ENCODE data around the gene SH3PXD2A.

SH3PXD2A gene

GRCh38 chr10:103718247-103718620 is 137.1 kb downstream of the SH3PXD2A start:
- no peak for DNase-seq

GRCh38 chr10:103717341-103718246 is 137.8 kb downstream of the SH3PXD2A start:
- no peak for DNase-seq

DNA sequence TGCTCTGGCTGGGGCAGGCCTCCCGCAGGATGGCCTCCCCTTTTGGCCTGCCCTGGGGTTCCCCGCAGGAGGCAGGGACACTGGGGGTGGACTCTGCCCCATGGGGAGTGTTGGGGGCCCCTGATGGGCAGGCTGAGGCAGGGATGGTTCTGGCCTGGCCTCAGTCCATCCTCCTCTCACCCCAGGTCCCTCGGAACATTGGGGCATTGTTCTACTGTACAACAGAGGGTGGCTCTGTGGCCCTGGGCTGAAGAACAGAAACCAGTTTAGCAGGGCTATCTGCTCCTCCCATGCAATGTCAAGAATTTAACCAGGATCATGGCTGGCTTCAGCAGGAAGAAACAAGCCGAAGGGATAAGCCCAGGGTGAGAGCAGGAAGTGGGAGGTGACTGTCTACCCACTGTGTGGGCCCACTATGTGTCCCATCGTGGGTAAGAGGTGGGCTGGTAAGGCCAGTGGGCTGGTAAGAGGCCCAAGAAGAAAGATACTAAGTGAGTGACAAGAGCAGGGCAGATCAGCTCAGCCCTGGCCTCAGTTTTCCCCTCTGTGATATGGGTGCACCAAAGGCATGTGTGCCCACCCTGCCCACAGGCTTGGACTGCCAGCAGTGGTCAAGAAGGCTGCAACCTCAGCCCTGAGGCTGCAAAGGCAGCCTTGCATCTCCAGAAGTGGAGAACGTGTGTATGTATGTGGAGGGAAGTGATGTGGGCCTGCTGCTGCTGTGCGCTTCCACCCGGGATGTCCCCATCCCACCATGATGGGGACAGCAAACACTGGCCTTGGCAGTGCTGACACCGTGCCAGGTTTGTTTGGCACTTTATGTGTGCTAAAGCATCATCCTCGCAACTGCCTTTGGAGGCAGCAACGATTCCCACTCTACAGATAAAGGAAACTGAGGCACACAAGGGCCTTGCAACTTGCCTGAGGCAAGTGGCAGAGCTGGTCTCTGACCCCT is 138.9 kb downstream of the SH3PXD2A start:
- no peak for DNase-seq

DNA sequence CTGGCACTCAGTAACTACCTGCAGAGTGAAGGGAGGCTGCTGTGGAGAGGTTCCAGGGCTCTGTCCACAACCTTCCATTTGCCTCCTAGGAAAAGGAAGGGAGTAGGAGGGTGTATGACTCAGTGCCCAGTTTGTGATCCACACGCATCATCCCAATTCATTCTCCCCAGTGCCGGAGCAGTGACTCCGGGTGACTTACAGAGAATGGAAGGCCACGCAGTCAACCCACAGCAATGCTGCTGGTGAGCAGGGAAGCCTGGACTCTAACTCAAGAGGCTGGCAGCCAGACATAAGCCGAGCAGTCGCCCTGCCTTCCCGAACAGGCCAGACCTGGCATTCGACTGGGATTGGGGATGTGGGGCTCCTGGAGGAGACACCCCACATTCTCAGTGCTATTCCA is 139.9 kb downstream of the SH3PXD2A start:
- no peak for DNase-seq

DNA sequence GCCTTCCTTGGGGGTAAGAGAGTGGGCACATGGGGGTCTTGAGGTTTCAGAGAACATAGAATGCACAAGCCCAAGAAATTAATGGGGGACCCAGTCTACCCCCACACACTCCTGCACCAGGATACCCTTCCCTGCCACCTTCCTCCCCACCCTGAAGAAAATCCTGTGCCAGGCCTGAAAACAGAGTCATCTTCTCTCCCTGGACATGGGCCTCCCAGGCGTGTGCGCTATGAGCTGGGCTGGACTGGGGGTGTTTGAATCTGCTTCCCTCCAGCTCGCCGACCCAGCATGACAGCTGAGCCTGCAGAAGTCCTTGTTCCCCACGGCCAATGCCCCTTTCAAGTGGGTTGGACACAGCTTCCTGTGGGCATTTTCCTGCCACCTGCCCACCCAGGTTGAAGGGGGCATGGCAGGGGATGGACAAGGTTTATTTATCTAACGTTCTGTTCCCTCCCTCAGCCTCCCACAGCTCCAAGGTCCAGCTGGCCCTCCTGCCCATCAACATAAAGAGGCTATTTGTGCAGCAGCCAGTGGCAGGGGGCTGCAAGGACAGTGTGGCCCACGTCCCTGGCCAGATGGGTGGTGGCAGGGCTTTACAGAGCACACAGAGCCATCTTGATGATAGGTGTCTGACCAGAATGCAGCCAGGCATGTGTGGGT is 141.0 kb downstream of the SH3PXD2A start:
- no peak for DNase-seq

GRCh38 chr10:103713676-103714075 is 141.7 kb downstream of the SH3PXD2A start:
- no peak for DNase-seq

DNA sequence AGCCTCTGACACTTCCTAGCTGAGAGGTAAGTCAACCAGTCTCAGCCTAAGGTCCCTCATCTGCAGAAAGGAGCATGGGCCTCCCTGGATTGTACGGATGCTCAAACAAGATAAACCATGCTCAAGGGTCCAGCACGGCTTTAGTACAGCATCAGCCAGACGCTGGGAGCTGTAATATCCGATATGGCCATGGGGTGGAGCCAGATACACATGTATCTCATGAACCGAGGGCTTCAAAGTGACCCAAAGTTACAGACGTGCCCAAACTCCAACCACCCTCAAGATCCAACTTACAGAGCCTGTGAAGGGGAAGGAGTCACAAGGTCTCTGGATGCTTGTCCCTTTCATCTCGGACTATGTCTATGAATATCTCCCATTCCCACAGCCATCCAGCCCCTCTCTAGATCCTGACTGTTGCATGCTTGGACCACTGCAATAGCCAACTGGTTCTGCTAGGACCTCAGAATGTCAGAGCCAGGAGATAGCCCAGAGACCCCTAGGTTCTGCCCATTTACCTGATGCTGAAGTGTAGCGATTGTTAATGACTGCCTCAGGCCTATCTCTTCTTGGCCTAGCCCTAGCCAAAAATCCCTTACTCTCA is 142.4 kb downstream of the SH3PXD2A start:
- DNase-seq: peak; percentile 66 to 86

DNA sequence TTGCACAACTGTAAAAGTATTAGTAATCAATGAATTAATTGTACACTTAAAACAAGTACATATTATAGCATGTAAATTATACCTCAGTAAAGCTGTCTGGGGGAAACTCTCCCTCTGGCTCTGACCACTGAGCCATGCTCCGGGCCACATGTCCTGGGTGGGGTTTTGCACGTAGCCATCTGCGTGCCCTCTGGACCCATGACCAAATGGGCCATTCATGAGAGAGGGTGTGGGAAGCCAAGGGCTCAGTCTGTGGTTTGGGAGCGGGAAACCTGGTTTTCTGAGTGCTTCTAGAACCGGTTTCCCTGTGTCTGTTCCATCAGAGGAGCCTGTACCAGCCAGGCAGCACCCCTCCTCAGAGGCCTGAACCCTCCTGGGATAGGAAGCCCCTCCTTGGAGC is 143.2 kb downstream of the SH3PXD2A start:
- no peak for DNase-seq

GRCh38 chr10:103711351-103711994 is 143.9 kb downstream of the SH3PXD2A start:
- DNase-seq: no peak

- DNase-seq: no peak
Measured at GRCh38 chr10:103710490-103710889, 144.9 kb downstream of the SH3PXD2A start.

- no peak for DNase-seq
Measured at GRCh38 chr10:103709341-103709920, 145.9 kb downstream of the SH3PXD2A start.

- no peak for DNase-seq
Measured at GRCh38 chr10:103708627-103709288, 146.6 kb downstream of the SH3PXD2A start.

DNA sequence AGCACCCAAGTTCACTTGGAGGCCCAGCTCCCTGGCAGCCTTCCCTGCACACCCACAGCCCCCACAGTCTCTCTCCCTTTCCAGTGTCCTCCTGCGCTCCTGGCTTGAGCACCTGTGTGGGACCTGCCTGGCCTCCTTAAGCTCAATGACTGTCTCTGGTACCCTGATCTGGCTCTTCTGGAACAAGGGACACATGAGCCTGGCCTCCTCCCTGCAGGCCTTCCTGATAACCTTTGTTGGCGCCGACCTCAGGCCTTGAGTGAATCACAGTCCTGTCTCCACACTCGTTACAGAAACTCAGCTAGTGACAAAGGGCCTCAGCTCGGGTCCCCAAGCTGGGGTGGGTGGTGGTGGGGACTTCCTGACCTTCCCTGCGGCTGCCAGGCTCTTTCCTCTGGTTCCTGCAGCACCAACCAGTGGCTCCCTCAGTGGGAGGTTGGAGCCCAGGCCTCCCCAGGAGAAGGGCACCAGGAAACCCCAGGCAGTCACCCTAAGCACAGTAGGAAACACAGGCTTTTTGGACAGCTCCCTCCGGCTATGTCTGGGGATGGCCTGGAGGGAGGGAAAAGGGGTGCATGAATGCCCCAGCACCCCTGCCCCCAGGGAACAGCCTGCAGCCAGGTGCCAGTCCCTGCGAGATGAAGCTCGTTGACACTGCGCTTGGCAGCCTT is 147.3 kb downstream of the SH3PXD2A start:
- DNase-seq: no peak

DNA sequence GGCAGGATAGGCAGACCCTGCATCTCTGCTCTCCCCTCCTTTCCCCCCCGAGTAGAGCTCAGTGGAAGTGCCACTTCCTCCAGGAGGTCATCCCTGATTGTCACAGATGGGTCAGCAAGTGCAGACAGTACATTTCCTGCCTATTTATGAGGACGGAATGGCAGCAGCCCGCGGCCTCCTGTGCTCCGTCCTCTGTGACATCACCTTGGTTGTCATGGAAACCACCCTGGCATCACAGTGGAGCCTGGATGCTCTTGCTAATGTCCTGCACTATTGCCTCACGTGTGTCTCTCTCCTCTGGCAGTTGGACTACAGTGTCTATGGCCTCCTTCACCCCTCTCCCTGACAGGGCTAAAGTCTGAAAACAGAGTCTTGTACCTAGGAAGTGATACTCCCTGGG is 148.6 kb downstream of the SH3PXD2A start:
- DNase-seq: no peak

- no peak for DNase-seq
Measured at GRCh38 chr10:103706047-103706446, 149.3 kb downstream of the SH3PXD2A start.

DNA sequence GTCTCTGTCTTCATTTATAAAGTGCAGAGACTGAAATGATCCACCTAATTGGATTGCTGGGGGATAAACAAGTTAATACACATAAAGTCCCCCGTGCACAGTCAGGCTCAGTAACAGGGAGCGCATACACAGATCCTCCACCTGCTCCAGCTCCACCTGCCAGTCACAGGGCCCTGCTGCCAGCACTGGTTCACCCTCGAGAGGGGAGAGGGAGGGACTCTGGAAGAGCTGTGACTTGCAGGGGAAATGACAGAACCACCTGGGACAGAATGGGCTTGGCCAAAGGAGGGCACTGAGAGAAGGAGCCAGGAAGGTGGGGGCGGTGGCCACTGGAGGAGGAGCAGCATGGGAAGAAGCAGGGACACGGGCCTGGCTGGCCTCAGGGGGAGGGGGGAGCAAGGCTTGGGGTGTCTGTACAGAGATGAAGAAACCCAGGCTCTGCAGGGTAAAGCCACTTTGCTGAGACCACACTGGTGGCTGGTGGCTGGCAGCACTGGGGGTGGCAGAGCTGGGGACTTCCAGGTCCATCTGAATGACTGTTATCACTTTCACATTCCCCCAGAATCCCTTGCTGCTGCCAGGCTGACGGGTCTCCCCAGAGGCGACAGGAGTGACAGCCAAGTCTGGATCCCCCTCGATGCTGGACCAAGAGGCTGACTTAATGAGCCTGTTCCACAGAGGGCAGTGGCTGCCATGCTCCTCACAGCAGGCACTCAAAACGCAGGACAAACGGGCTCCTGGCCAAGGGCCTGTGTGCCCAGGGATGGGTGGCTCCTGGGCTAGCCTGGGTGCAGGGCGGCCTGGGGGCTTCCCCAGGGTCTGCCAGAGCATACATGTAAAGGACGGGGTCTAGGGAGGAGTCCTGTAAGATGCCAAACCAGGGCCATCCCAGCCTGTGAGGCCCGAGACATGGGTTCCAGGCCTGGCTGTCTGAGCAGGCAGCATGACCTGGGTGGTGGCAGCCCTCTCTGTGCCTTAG is 151.1 kb downstream of the SH3PXD2A start:
- no peak for DNase-seq

GRCh38 chr10:103701380-103702222 is 153.8 kb downstream of the SH3PXD2A start:
- no peak for DNase-seq

- no peak for DNase-seq
Measured at GRCh38 chr10:103700436-103700715, 155.0 kb downstream of the SH3PXD2A start.

All from activated CD4-positive, alpha-beta T cell treated with anti-CD3 and anti-CD28 coated beads for 4 hours (primary cell).